Epithelial cell of esophagus (primary cell): ENCODE results near the gene BCAS4.
"Not testable (repeated sequence)": the region's sequence is repeated elsewhere in the genome, so short reads cannot be mapped to it uniquely, and the experiment has no call there.

ENCODE experiments used
- DNase-seq: peaks from one replicate; pipeline ENCODE4 v3.0.0; 2010; ENCODE audit warnings: low read depth
- H3K4me3 ChIP-seq: 2 replicates; pipeline ENCODE4 v1.5.1; 2011; ENCODE audit warnings: mild to moderate bottlenecking, low read length, control low read depth
- CTCF ChIP-seq: IDR thresholded peaks from 2 replicates; pipeline ENCODE4 v1.5.1; 2011; ENCODE audit warnings: low read depth, mild to moderate bottlenecking, low read length, control low read depth, inconsistent platforms; ENCODE audit not compliant: insufficient read depth; ENCODE audit errors: missing control alignments

The BCAS4 gene

GRCh38 chr20:50777373-50777772 lies 17.5 kb upstream of the BCAS4 start:
- H3K4me3 ChIP-seq, result no peak overlapping the region
- no peak for DNase-seq
- TF ChIP-seq CTCF, result no peak

GRCh38 chr20:50778994-50779393 lies 15.9 kb upstream of the BCAS4 start:
- H3K4me3 ChIP-seq, DNase-seq: not testable (repeated sequence)

- DNase-seq, result no peak
- TF ChIP-seq CTCF, result no peak
- H3K4me3 ChIP-seq, result no peak overlapping the region
Observed at GRCh38 chr20:50783390-50783789, 11.5 kb upstream of the BCAS4 start.

GRCh38 chr20:50783903-50784302 lies 11.0 kb upstream of the BCAS4 start:
- no peak for TF ChIP-seq CTCF
- H3K4me3 ChIP-seq, result no peak overlapping the region
- no peak for DNase-seq

GRCh38 chr20:50784464-50784863 lies 10.4 kb upstream of the BCAS4 start:
- no peak overlapping the region for H3K4me3 ChIP-seq
- no peak for TF ChIP-seq CTCF
- no peak for DNase-seq

- TF ChIP-seq CTCF, result no peak
- DNase-seq, result no peak
- H3K4me3 ChIP-seq, result no peak overlapping the region
Observed at GRCh38 chr20:50786703-50787102, 8.2 kb upstream of the BCAS4 start.

GRCh38 chr20:50787181-50787580 lies 7.7 kb upstream of the BCAS4 start:
- TF ChIP-seq CTCF, result no peak
- no peak for DNase-seq
- H3K4me3 ChIP-seq, result no peak overlapping the region
